ENCODE measurements around the gene TPSAB1.
"Not testable (repeated sequence)": the region's sequence is repeated elsewhere in the genome, so short reads cannot be mapped to it uniquely, and the experiment has no call there.

Gene TPSAB1

GRCh38 chr16:1218930-1219611 is 21.4 kb upstream of the TPSAB1 start:
- Histone ChIP-seq H3K27me3 (ENCODE audit: insufficient read depth, low read length) (no peaks in the 10 kb centered on the region), H3K36me3 (ENCODE audit: insufficient read depth, low read length) (no peaks in the 10 kb centered on the region), H2AFZ (ENCODE audit: low read length, unreplicated experiment) (no peak overlapping the region), H3K27ac (ENCODE audit: low read depth, low read length) (no peak overlapping the region), H3K4me3 (ENCODE audit: low read depth, low read length) (no peak overlapping the region), H3K79me2 (ENCODE audit: control insufficient read depth, insufficient read depth, low read length, unreplicated experiment) (no peaks in the 10 kb centered on the region), H3K4me1 (ENCODE audit: control insufficient read depth, insufficient read depth, low read length, unreplicated experiment) (no peaks in the 10 kb centered on the region)

GRCh38 chr16:1220098-1220728 is 20.3 kb upstream of the TPSAB1 start:
- Histone ChIP-seq H3K27ac (ENCODE audit: low read depth, low read length) (no peak overlapping the region), H3K4me1 (ENCODE audit: control insufficient read depth, insufficient read depth, low read length, unreplicated experiment) (no peaks in the 10 kb centered on the region), H3K4me3 (ENCODE audit: low read depth, low read length) (no peak overlapping the region), H3K79me2 (ENCODE audit: control insufficient read depth, insufficient read depth, low read length, unreplicated experiment) (no peaks in the 10 kb centered on the region), H3K36me3 (ENCODE audit: insufficient read depth, low read length) (no peaks in the 10 kb centered on the region), H2AFZ (ENCODE audit: low read length, unreplicated experiment) (no peak overlapping the region), H3K27me3 (ENCODE audit: insufficient read depth, low read length) (no peaks in the 10 kb centered on the region)

GRCh38 chr16:1220841-1221627 is 19.5 kb upstream of the TPSAB1 start:
- Histone ChIP-seq H3K36me3 (ENCODE audit: insufficient read depth, low read length) (no peaks in the 10 kb centered on the region), H3K4me3 (ENCODE audit: low read depth, low read length) (no peak overlapping the region), H3K79me2 (ENCODE audit: control insufficient read depth, insufficient read depth, low read length, unreplicated experiment) (no peaks in the 10 kb centered on the region), H2AFZ (ENCODE audit: low read length, unreplicated experiment) (no peak overlapping the region), H3K4me1 (ENCODE audit: control insufficient read depth, insufficient read depth, low read length, unreplicated experiment) (peaks cover 7% of the 10 kb centered on the region), H3K27me3 (ENCODE audit: insufficient read depth, low read length) (no peaks in the 10 kb centered on the region), H3K27ac (ENCODE audit: low read depth, low read length) (no peak overlapping the region)

GRCh38 chr16:1221628-1222552 is 18.6 kb upstream of the TPSAB1 start:
- no peak overlapping the region for H3K27ac ChIP-seq (ENCODE audit: low read depth, low read length)
- H2AFZ ChIP-seq (ENCODE audit: low read length, unreplicated experiment) = no peak overlapping the region
- H3K36me3 ChIP-seq (ENCODE audit: insufficient read depth, low read length) = no peaks in the 10 kb centered on the region
- H3K79me2 ChIP-seq (ENCODE audit: control insufficient read depth, insufficient read depth, low read length, unreplicated experiment) = no peaks in the 10 kb centered on the region
- no peaks in the 10 kb centered on the region for H3K27me3 ChIP-seq (ENCODE audit: insufficient read depth, low read length)
- peaks cover 7% of the 10 kb centered on the region for H3K4me1 ChIP-seq (ENCODE audit: control insufficient read depth, insufficient read depth, low read length, unreplicated experiment)
- no peak overlapping the region for H3K4me3 ChIP-seq (ENCODE audit: low read depth, low read length)

GRCh38 chr16:1222553-1223354 is 17.8 kb upstream of the TPSAB1 start:
- no peaks in the 10 kb centered on the region for H3K36me3 ChIP-seq (ENCODE audit: insufficient read depth, low read length)
- no peaks in the 10 kb centered on the region for H3K79me2 ChIP-seq (ENCODE audit: control insufficient read depth, insufficient read depth, low read length, unreplicated experiment)
- H3K4me1 ChIP-seq (ENCODE audit: control insufficient read depth, insufficient read depth, low read length, unreplicated experiment) = peaks cover 7% of the 10 kb centered on the region
- no peak overlapping the region for H3K27ac ChIP-seq (ENCODE audit: low read depth, low read length)
- H3K27me3 ChIP-seq (ENCODE audit: insufficient read depth, low read length) = no peaks in the 10 kb centered on the region
- H3K4me3 ChIP-seq (ENCODE audit: low read depth, low read length) = no peak overlapping the region
- no peak overlapping the region for H2AFZ ChIP-seq (ENCODE audit: low read length, unreplicated experiment)

- Histone ChIP-seq H3K4me1 (ENCODE audit: control insufficient read depth, insufficient read depth, low read length, unreplicated experiment) (peaks cover 7% of the 10 kb centered on the region), H3K27ac (ENCODE audit: low read depth, low read length) (no peak overlapping the region), H3K79me2 (ENCODE audit: control insufficient read depth, insufficient read depth, low read length, unreplicated experiment) (no peaks in the 10 kb centered on the region), H3K4me3 (ENCODE audit: low read depth, low read length) (no peak overlapping the region), H2AFZ (ENCODE audit: low read length, unreplicated experiment) (no peak overlapping the region), H3K27me3 (ENCODE audit: insufficient read depth, low read length) (no peaks in the 10 kb centered on the region), H3K36me3 (ENCODE audit: insufficient read depth, low read length) (no peaks in the 10 kb centered on the region)
Measured at GRCh38 chr16:1223355-1224214, 16.9 kb upstream of the TPSAB1 start.

- Histone ChIP-seq H2AFZ (ENCODE audit: low read length, unreplicated experiment) (no peak overlapping the region), H3K4me1 (ENCODE audit: control insufficient read depth, insufficient read depth, low read length, unreplicated experiment) (peaks cover 7% of the 10 kb centered on the region), H3K4me3 (ENCODE audit: low read depth, low read length) (no peak overlapping the region), H3K27ac (ENCODE audit: low read depth, low read length) (no peak overlapping the region), H3K36me3 (ENCODE audit: insufficient read depth, low read length) (no peaks in the 10 kb centered on the region), H3K79me2 (ENCODE audit: control insufficient read depth, insufficient read depth, low read length, unreplicated experiment) (no peaks in the 10 kb centered on the region), H3K27me3 (ENCODE audit: insufficient read depth, low read length) (no peaks in the 10 kb centered on the region)
Measured at GRCh38 chr16:1224558-1224957, 15.9 kb upstream of the TPSAB1 start.

- no peaks in the 10 kb centered on the region for H3K36me3 ChIP-seq (ENCODE audit: insufficient read depth, low read length)
- peak within 1 kb of the TSS; percentile 23 for H2AFZ ChIP-seq (ENCODE audit: low read length, unreplicated experiment)
- H3K27me3 ChIP-seq (ENCODE audit: insufficient read depth, low read length) = no peaks in the 10 kb centered on the region
- H3K4me3 ChIP-seq (ENCODE audit: low read depth, low read length) = no peak within 1 kb of the TSS
- H3K79me2 ChIP-seq (ENCODE audit: control insufficient read depth, insufficient read depth, low read length, unreplicated experiment) = no peaks in the 10 kb centered on the region
- no peak within 1 kb of the TSS for H3K27ac ChIP-seq (ENCODE audit: low read depth, low read length)
- H3K4me1 ChIP-seq (ENCODE audit: control insufficient read depth, insufficient read depth, low read length, unreplicated experiment) = peaks cover 7% of the 10 kb centered on the region
Measured at GRCh38 chr16:1225051-1225451, 15.5 kb upstream of the TPSAB1 start, which contains the start of gene TPSG1. Gene TPSG1, minus strand, starts transcription at chr16:1225268. Its CDS starts 16 bp downstream, at chr16:1225252.

- H3K79me2 ChIP-seq (ENCODE audit: control insufficient read depth, insufficient read depth, low read length, unreplicated experiment); H3K27me3 ChIP-seq (ENCODE audit: insufficient read depth, low read length); H3K4me3 ChIP-seq (ENCODE audit: low read depth, low read length); H3K36me3 ChIP-seq (ENCODE audit: insufficient read depth, low read length); H3K4me1 ChIP-seq (ENCODE audit: control insufficient read depth, insufficient read depth, low read length, unreplicated experiment); H3K27ac ChIP-seq (ENCODE audit: low read depth, low read length): not testable (repeated sequence)
- H2AFZ ChIP-seq (ENCODE audit: low read length, unreplicated experiment) = peak overlapping the region; percentile 23
Measured at GRCh38 chr16:1225728-1226311, 14.7 kb upstream of the TPSAB1 start.
